GM13977 (cell line): ENCODE measurements around the gene KLHDC10.

ENCODE experiments used
- DNase-seq: peaks from one replicate; pipeline ENCODE4 v3.0.0; 2012; ENCODE audit warnings: low spot score
- in situ Hi-C: fragments of 300-500 bp; cut with MboI; formaldehyde crosslinking; loops from one replicate; pipeline ENCODE4 v1.12.0; 2022; ENCODE audit warnings: low sequenced_read_pairs, low pct_unique_long_range_greater_than_20kb, mixed read lengths, inconsistent platforms; ENCODE audit not compliant: unreplicated experiment
- TF ChIP-seq, protein P1 (sequence below): IDR thresholded peaks from 2 replicates; pipeline ENCODE4 v1.5.1; 2012; ENCODE audit warnings: mild to moderate bottlenecking, control low read depth; ENCODE audit not compliant: insufficient read depth; ENCODE audit errors: extremely low read depth, missing control alignments

KLHDC10 gene

DNA sequence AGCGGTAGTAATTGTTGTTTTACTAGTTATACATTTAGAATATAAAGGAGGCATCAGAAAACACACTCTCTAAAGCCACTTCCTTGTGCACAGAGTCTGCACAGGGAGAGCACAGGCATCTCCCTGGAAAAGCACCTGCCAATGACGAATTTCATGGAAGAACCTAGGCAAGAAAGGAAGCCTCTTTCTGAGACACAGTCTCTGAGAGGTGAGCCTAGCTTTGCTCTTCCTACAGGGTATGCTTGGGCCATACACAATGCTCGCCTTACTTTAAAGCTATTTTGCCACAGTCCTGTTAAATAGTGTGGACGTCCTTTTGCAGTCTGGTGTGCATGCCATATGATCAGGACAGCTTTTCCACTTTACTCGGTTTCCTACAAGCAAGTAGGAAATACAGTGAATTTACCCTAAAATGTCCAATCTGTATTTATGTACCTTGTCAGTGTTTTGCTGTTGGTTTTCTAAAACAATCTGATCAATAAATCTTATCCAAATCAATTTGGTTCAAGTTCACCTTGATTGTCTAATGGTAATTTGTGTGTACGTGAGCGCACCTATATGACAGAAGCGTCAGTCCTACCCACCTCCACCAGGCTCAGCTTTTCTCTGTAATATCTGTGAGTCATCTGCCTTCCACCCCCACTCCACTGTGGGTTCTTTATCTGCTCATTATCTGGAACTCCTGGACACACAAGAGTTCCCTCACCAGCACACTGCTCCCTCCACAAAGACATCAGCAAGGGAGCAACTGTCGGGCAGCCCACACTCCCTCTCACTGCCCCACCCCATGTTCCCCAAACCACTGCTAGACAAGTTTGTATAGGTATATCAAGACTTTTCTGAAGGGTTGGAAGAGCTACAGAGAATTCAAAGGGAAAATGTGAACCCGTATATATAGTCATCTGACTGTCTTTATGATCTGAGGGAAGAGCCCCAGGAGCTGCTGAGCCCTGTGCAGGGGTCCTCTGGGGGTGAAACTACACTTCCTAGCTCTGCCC lies 65.2 kb downstream of the KLHDC10 start:
- DNase-seq: no peak
- in situ Hi-C loops: no loop called here
- TF ChIP-seq, protein P1, sequence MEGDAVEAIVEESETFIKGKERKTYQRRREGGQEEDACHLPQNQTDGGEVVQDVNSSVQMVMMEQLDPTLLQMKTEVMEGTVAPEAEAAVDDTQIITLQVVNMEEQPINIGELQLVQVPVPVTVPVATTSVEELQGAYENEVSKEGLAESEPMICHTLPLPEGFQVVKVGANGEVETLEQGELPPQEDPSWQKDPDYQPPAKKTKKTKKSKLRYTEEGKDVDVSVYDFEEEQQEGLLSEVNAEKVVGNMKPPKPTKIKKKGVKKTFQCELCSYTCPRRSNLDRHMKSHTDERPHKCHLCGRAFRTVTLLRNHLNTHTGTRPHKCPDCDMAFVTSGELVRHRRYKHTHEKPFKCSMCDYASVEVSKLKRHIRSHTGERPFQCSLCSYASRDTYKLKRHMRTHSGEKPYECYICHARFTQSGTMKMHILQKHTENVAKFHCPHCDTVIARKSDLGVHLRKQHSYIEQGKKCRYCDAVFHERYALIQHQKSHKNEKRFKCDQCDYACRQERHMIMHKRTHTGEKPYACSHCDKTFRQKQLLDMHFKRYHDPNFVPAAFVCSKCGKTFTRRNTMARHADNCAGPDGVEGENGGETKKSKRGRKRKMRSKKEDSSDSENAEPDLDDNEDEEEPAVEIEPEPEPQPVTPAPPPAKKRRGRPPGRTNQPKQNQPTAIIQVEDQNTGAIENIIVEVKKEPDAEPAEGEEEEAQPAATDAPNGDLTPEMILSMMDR: no peak

- TF ChIP-seq, protein P1: no peak
- in situ Hi-C loops: no loop called here
- DNase-seq: no peak
These were observed 66.3 kb downstream of the KLHDC10 start for GRCh38 chr7:130136579-130137167.

GRCh38 chr7:130137207-130137606 lies 66.9 kb downstream of the KLHDC10 start:
- TF ChIP-seq, protein P1: no peak
- DNase-seq: no peak
- in situ Hi-C loops: no loop called here

- TF ChIP-seq, protein P1: no peak
- in situ Hi-C loops: no loop called here
- no peak for DNase-seq
These were observed 69.0 kb downstream of the KLHDC10 start for GRCh38 chr7:130139193-130139960.

- no peak for DNase-seq
- TF ChIP-seq, protein P1: no peak
- in situ Hi-C loops: no loop called here
These were observed 70.3 kb downstream of the KLHDC10 start for GRCh38 chr7:130140551-130141160.
